22Rv1 (cell line): Measurements from ENCODE around the gene STK33.

Experiments
- H3K27ac ChIP-seq: fragments of 450-650 bp; 2 replicates; pipeline ENCODE4 v1.5.1; 2017
- CTCF ChIP-seq: fragments of 450-650 bp; IDR thresholded peaks from 2 replicates; pipeline ENCODE4 v1.5.1; 2017; ENCODE audit warnings: mild to moderate bottlenecking
- ZFX ChIP-seq: fragments of 450-650 bp; IDR thresholded peaks from 2 replicates; pipeline ENCODE4 v1.6.1; 2017; ENCODE audit warnings: antibody characterized with exemption, borderline replicate concordance

Gene STK33

GRCh38 chr11:8345179-8345578, 248.8 kb downstream of the STK33 start:
- H3K27ac ChIP-seq, result no peak overlapping the region
- TF ChIP-seq ZFX, result no peak
- no peak for TF ChIP-seq CTCF

GRCh38 chr11:8344346-8344745, 249.7 kb downstream of the STK33 start:
- TF ChIP-seq CTCF (no peak), ZFX (no peak)
- no peak overlapping the region for H3K27ac ChIP-seq

GRCh38 chr11:8342821-8343681, 251.0 kb downstream of the STK33 start:
- TF ChIP-seq ZFX, result no peak
- no peak for TF ChIP-seq CTCF
- H3K27ac ChIP-seq, result no peak overlapping the region

- no peak overlapping the region for H3K27ac ChIP-seq
- TF ChIP-seq CTCF (no peak), ZFX (no peak)
Observed at GRCh38 chr11:8341996-8342395, 252.0 kb downstream of the STK33 start.
